ENCODE measurements around the gene HEMGN.

HEMGN gene

GRCh38 chr9:97940741-97941140 lies 2.8 kb upstream of the HEMGN start:
- TF ChIP-seq POLR2A (IDR thresholded peaks at IDR 0.05; ENCODE audit: low read depth, low read length) (no peak), TAF1 (IDR thresholded peaks at IDR 0.05; ENCODE audit: borderline replicate concordance, low read depth, low read length) (no peak), POLR2AphosphoS5 (IDR thresholded peaks at IDR 0.05; ENCODE audit: low read depth, low read length) (no peak)
- FAIRE-seq (no peak), DNase-seq (ENCODE audit: insufficient read length) (no peak)

- FAIRE-seq (no peak), DNase-seq (ENCODE audit: insufficient read length) (no peak)
- TF ChIP-seq POLR2A (IDR thresholded peaks at IDR 0.05; ENCODE audit: low read depth, low read length) (no peak), POLR2AphosphoS5 (IDR thresholded peaks at IDR 0.05; ENCODE audit: low read depth, low read length) (no peak), TAF1 (IDR thresholded peaks at IDR 0.05; ENCODE audit: borderline replicate concordance, low read depth, low read length) (no peak)
These were observed 2.3 kb upstream of the HEMGN start for GRCh38 chr9:97940233-97940632.

GRCh38 chr9:97936998-97937397 lies 974 bp downstream of the HEMGN start:
- no peak for DNase-seq (ENCODE audit: insufficient read length)
- FAIRE-seq = no peak
- TF ChIP-seq POLR2A (IDR thresholded peaks at IDR 0.05; ENCODE audit: low read depth, low read length) (no peak), POLR2AphosphoS5 (IDR thresholded peaks at IDR 0.05; ENCODE audit: low read depth, low read length) (no peak), TAF1 (IDR thresholded peaks at IDR 0.05; ENCODE audit: borderline replicate concordance, low read depth, low read length) (no peak)

GRCh38 chr9:97935276-97935675 lies 2.7 kb downstream of the HEMGN start:
- TF ChIP-seq POLR2A (IDR thresholded peaks at IDR 0.05; ENCODE audit: low read depth, low read length) = no peak
- TF ChIP-seq TAF1 (IDR thresholded peaks at IDR 0.05; ENCODE audit: borderline replicate concordance, low read depth, low read length) = no peak
- TF ChIP-seq POLR2AphosphoS5 (IDR thresholded peaks at IDR 0.05; ENCODE audit: low read depth, low read length) = no peak
- FAIRE-seq = no peak
- DNase-seq (ENCODE audit: insufficient read length) = no peak

GRCh38 chr9:97934321-97935115 lies 3.5 kb downstream of the HEMGN start:
- no peak for TF ChIP-seq POLR2AphosphoS5 (IDR thresholded peaks at IDR 0.05; ENCODE audit: low read depth, low read length)
- no peak for TF ChIP-seq TAF1 (IDR thresholded peaks at IDR 0.05; ENCODE audit: borderline replicate concordance, low read depth, low read length)
- no peak for TF ChIP-seq POLR2A (IDR thresholded peaks at IDR 0.05; ENCODE audit: low read depth, low read length)
- FAIRE-seq (no peak), DNase-seq (ENCODE audit: insufficient read length) (no peak)

- no peak for FAIRE-seq
- no peak for TF ChIP-seq POLR2A (IDR thresholded peaks at IDR 0.05; ENCODE audit: low read depth, low read length)
- TF ChIP-seq POLR2AphosphoS5 (IDR thresholded peaks at IDR 0.05; ENCODE audit: low read depth, low read length) = no peak
- no peak for TF ChIP-seq TAF1 (IDR thresholded peaks at IDR 0.05; ENCODE audit: borderline replicate concordance, low read depth, low read length)
- no peak for DNase-seq (ENCODE audit: insufficient read length)
These were observed 4.5 kb downstream of the HEMGN start for GRCh38 chr9:97933297-97933998.

GRCh38 chr9:97930972-97931371 lies 7.0 kb downstream of the HEMGN start:
- no peak for DNase-seq (ENCODE audit: insufficient read length)
- no peak for TF ChIP-seq TAF1 (IDR thresholded peaks at IDR 0.05; ENCODE audit: borderline replicate concordance, low read depth, low read length)
- no peak for FAIRE-seq

GRCh38 chr9:97928986-97929604 lies 8.9 kb downstream of the HEMGN start:
- FAIRE-seq (no peak), DNase-seq (ENCODE audit: insufficient read length) (no peak)
- TF ChIP-seq POLR2A (IDR thresholded peaks at IDR 0.05; ENCODE audit: low read depth, low read length) (no peak), TAF1 (IDR thresholded peaks at IDR 0.05; ENCODE audit: borderline replicate concordance, low read depth, low read length) (no peak), POLR2AphosphoS5 (IDR thresholded peaks at IDR 0.05; ENCODE audit: low read depth, low read length) (no peak)

GRCh38 chr9:97925497-97926334 lies 12.3 kb downstream of the HEMGN start:
- no peak for FAIRE-seq
- DNase-seq (ENCODE audit: insufficient read length) = no peak

GRCh38 chr9:97924386-97924785 lies 13.6 kb downstream of the HEMGN start:
- TF ChIP-seq POLR2AphosphoS5 (IDR thresholded peaks at IDR 0.05; ENCODE audit: low read depth, low read length) (no peak), POLR2A (IDR thresholded peaks at IDR 0.05; ENCODE audit: low read depth, low read length) (no peak), TAF1 (IDR thresholded peaks at IDR 0.05; ENCODE audit: borderline replicate concordance, low read depth, low read length) (no peak)
- FAIRE-seq (no peak), DNase-seq (ENCODE audit: insufficient read length) (no peak)

More at GRCh38 chr9:97925497-97926334, 12.3 kb downstream of the HEMGN start:
- TF ChIP-seq TAF1 (IDR thresholded peaks at IDR 0.05; ENCODE audit: borderline replicate concordance, low read depth, low read length) (no peak), POLR2A (IDR thresholded peaks at IDR 0.05; ENCODE audit: low read depth, low read length) (no peak), POLR2AphosphoS5 (IDR thresholded peaks at IDR 0.05; ENCODE audit: low read depth, low read length) (no peak)

GRCh38 chr9:97923529-97924108 lies 14.4 kb downstream of the HEMGN start:
- DNase-seq (ENCODE audit: insufficient read length) (no peak), FAIRE-seq (peak; percentile 51)
- TF ChIP-seq POLR2AphosphoS5 (IDR thresholded peaks at IDR 0.05; ENCODE audit: low read depth, low read length) (no peak), POLR2A (IDR thresholded peaks at IDR 0.05; ENCODE audit: low read depth, low read length) (no peak), TAF1 (IDR thresholded peaks at IDR 0.05; ENCODE audit: borderline replicate concordance, low read depth, low read length) (no peak)
